Measurements from ENCODE around the gene EDDM3A.

EDDM3A gene

DNA sequence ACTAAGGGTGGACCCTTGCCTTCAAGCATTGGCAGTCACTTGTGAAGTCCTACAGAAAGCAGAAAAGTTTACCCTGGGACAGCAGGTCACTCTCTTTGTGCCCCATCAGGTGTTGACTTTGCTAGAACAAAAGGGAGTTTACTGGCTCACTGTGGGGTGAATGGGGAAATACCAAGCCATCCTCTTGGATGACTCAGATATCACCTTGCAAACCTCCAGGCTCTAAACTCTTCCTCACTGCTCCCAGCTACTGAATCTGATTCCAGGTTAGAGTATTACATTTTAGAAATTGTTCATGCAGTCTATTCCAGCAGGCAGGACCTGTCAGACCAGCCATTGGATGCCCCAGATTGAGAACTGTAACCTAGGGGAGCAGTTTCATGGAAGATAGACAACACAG, 15.3 kb downstream of the EDDM3A start:
- TF ChIP-seq TARDBP (IDR thresholded peaks at IDR 0.05) (no peak), NFRKB (IDR thresholded peaks at IDR 0.05) (no peak), ELF4 (IDR thresholded peaks at IDR 0.05) (no peak), SUZ12 (IDR thresholded peaks at IDR 0.05) (no peak), BHLHE40 (IDR thresholded peaks at IDR 0.05; ENCODE audit: borderline replicate concordance) (no peak), L3MBTL2 (conservative IDR thresholded peaks at IDR 0.05) (no peak), FOXA1 (IDR thresholded peaks at IDR 0.05) (no peak), FOXK2 (IDR thresholded peaks at IDR 0.05) (no peak)
- TF ChIP-seq, protein P1, sequence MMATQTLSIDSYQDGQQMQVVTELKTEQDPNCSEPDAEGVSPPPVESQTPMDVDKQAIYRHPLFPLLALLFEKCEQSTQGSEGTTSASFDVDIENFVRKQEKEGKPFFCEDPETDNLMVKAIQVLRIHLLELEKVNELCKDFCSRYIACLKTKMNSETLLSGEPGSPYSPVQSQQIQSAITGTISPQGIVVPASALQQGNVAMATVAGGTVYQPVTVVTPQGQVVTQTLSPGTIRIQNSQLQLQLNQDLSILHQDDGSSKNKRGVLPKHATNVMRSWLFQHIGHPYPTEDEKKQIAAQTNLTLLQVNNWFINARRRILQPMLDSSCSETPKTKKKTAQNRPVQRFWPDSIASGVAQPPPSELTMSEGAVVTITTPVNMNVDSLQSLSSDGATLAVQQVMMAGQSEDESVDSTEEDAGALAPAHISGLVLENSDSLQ (IDR thresholded peaks at IDR 0.05): no peak
- ChIA-PET CTCF (interaction anchor here (0.9 kb wide), 1 partner anchor 96 kb away, joined by 3 read pairs; no protein-coding TSS in a partner anchor), POLR2A (no interaction called here)
- no peak for DNase-seq (ENCODE audit: extremely low spot score)

DNA sequence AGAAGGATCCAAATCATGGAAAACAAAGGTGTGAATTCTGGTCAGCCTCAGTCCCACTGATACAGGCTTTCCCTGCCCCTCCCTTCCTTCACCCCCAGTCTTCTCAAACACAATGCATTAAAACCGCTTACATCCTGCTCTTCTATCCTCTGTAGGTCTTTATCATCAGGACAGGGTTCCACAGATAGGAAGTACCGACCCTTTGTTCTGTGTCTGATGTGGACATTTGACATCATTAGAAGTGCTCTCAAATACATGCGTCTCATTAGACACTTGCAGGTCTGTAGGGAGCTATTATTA, 22.9 kb downstream of the EDDM3A start:
- DNase-seq (ENCODE audit: extremely low spot score): no peak
- POLR2A ChIA-PET: no interaction called here
- CTCF ChIA-PET: no interaction called here
- TF ChIP-seq L3MBTL2 (conservative IDR thresholded peaks at IDR 0.05) (no peak), HDGF (IDR thresholded peaks at IDR 0.05; ENCODE audit: borderline replicate concordance) (no peak), TARDBP (IDR thresholded peaks at IDR 0.05) (no peak), LEF1 (IDR thresholded peaks at IDR 0.05; ENCODE audit: borderline replicate concordance) (no peak), SP1 (IDR thresholded peaks at IDR 0.05) (no peak), ZNF384 (IDR thresholded peaks at IDR 0.05) (no peak), ELF4 (IDR thresholded peaks at IDR 0.05) (no peak), SUZ12 (IDR thresholded peaks at IDR 0.05) (no peak)
- TF ChIP-seq, protein P1 (IDR thresholded peaks at IDR 0.05): no peak

DNA sequence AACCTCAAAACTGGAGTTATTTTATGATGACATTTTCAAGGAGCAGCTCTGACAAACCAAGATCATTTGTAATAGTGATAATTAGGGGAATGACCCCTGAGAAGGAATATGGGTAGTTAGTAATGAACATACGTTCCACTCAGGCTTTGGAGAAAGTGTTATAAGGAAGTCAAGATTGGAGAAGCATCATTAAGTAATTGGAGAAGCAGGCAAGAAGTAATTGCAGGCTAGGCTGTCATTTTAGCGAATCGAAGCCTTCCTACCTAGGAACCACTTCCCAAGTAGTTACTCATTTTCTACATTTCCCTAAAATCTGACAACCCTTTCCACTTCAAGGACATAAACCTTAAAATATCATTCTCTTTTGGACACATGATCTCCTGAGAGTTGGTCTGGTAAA, 23.7 kb downstream of the EDDM3A start:
- ChIA-PET CTCF (no interaction called here), POLR2A (no interaction called here)
- DNase-seq (ENCODE audit: extremely low spot score): no peak
- TF ChIP-seq HDGF (IDR thresholded peaks at IDR 0.05; ENCODE audit: borderline replicate concordance): no peak
- no peak for TF ChIP-seq ZNF384 (IDR thresholded peaks at IDR 0.05)
- TF ChIP-seq, protein P1 (IDR thresholded peaks at IDR 0.05): no peak
- TF ChIP-seq NFRKB (IDR thresholded peaks at IDR 0.05): no peak
- TF ChIP-seq SUZ12 (IDR thresholded peaks at IDR 0.05): no peak
- TF ChIP-seq ARNT (IDR thresholded peaks at IDR 0.05): no peak
- no peak for TF ChIP-seq FOXA1 (IDR thresholded peaks at IDR 0.05)
- no peak for TF ChIP-seq FOXK2 (IDR thresholded peaks at IDR 0.05)
- no peak for TF ChIP-seq SP1 (IDR thresholded peaks at IDR 0.05)
- TF ChIP-seq BHLHE40 (IDR thresholded peaks at IDR 0.05; ENCODE audit: borderline replicate concordance): no peak
- no peak for TF ChIP-seq CTBP1 (IDR thresholded peaks at IDR 0.05; ENCODE audit: borderline replicate concordance)
- TF ChIP-seq FOXM1 (IDR thresholded peaks at IDR 0.05; ENCODE audit: borderline replicate concordance): no peak
- TF ChIP-seq LEF1 (IDR thresholded peaks at IDR 0.05; ENCODE audit: borderline replicate concordance): no peak
- TF ChIP-seq TARDBP (IDR thresholded peaks at IDR 0.05): no peak
- no peak for TF ChIP-seq ELF4 (IDR thresholded peaks at IDR 0.05)
- no peak for TF ChIP-seq L3MBTL2 (conservative IDR thresholded peaks at IDR 0.05)

DNA sequence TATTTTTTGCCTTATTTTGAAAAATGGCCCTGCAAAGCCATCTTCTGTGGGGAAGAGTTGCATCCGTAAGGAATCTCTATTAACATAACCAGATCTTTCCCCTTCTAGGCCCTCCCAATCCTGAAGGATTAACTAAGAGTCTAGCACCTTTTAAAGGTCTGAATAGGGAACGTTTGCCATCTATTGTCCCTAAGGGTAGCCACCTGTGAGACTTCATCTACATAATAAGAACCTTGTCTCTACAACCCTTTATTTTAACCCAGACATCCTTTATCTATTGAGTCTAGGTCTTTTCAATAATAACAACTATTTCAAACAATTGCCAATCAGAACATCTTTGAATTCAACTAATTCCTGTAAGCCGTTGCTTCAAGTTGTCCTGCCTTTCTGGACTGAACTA, 27.0 kb downstream of the EDDM3A start:
- DNase-seq (ENCODE audit: extremely low spot score): no peak
- ChIA-PET POLR2A (no interaction called here), CTCF (no interaction called here)
- TF ChIP-seq FOXA1 (IDR thresholded peaks at IDR 0.05) (no peak), SP1 (IDR thresholded peaks at IDR 0.05) (no peak), SUZ12 (IDR thresholded peaks at IDR 0.05) (no peak), LEF1 (IDR thresholded peaks at IDR 0.05; ENCODE audit: borderline replicate concordance) (no peak), FOXM1 (IDR thresholded peaks at IDR 0.05; ENCODE audit: borderline replicate concordance) (no peak), NFRKB (IDR thresholded peaks at IDR 0.05) (no peak), HDGF (IDR thresholded peaks at IDR 0.05; ENCODE audit: borderline replicate concordance) (no peak), BHLHE40 (IDR thresholded peaks at IDR 0.05; ENCODE audit: borderline replicate concordance) (no peak), TARDBP (IDR thresholded peaks at IDR 0.05) (no peak), L3MBTL2 (conservative IDR thresholded peaks at IDR 0.05) (no peak), ARNT (IDR thresholded peaks at IDR 0.05) (no peak), ZNF384 (IDR thresholded peaks at IDR 0.05) (no peak), CTBP1 (IDR thresholded peaks at IDR 0.05; ENCODE audit: borderline replicate concordance) (no peak), FOXK2 (IDR thresholded peaks at IDR 0.05) (no peak), ELF4 (IDR thresholded peaks at IDR 0.05) (no peak)
- TF ChIP-seq, protein P1 (IDR thresholded peaks at IDR 0.05): no peak

DNA sequence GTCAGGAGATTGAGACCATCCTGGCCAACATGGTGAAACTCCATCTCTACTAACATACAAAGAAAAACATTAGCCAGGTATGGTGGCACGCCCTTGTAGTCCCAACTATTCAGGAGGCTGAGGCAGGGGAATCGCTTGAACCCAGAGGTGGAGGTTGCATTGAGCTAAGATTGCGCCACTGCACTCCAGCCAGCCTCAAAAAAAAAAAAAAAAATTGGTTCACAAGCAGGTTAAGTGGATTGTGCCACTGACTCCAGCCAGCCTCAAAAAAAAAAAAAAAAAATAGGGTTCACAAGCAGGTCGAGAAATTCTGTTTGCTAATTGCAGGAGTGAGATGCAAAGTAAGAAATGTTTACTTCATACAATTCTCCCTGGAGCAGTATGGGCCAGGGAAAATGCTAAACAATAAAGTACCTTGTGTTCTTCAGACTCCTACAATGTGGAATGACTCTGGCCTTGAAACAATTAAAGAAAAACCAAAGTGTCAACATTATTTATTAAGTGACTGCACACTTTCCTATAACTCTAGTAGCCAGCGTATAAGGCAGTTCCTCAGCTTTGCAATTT, 28.7 kb downstream of the EDDM3A start:
- ChIA-PET CTCF (no interaction called here), POLR2A (no interaction called here)
- TF ChIP-seq FOXA1 (IDR thresholded peaks at IDR 0.05) (no peak), SP1 (IDR thresholded peaks at IDR 0.05) (no peak), NFRKB (IDR thresholded peaks at IDR 0.05) (no peak), HDGF (IDR thresholded peaks at IDR 0.05; ENCODE audit: borderline replicate concordance) (no peak), ELF4 (IDR thresholded peaks at IDR 0.05) (no peak)
- no peak for DNase-seq (ENCODE audit: extremely low spot score)

DNA sequence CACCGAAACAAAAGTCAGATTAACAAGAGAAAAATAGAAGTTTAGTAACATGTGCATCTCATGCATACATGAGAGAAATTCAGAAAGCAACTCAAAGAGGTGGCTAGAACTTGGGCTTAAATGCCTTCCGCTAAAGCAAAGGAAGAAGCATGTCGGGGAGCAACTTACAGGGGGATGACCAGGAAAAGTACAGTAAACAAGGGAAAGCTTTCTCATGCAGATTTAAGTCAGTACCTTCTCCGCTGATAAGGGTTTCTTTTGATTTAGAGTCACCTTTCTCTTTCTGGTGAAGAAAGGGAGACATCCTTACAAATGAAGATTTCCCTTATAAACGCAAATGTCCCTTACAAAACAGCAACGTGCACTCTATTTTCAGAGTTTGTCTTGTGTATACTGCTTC, 29.4 kb downstream of the EDDM3A start:
- POLR2A ChIA-PET: no interaction called here
- TF ChIP-seq FOXA1 (IDR thresholded peaks at IDR 0.05): no peak
- no peak for TF ChIP-seq SUZ12 (IDR thresholded peaks at IDR 0.05)
- no peak for TF ChIP-seq L3MBTL2 (conservative IDR thresholded peaks at IDR 0.05)
- TF ChIP-seq HDGF (IDR thresholded peaks at IDR 0.05; ENCODE audit: borderline replicate concordance): no peak
- TF ChIP-seq ARNT (IDR thresholded peaks at IDR 0.05): no peak
- TF ChIP-seq ZNF384 (IDR thresholded peaks at IDR 0.05): no peak
- no peak for TF ChIP-seq NFRKB (IDR thresholded peaks at IDR 0.05)
- TF ChIP-seq TARDBP (IDR thresholded peaks at IDR 0.05): no peak
- TF ChIP-seq FOXM1 (IDR thresholded peaks at IDR 0.05; ENCODE audit: borderline replicate concordance): no peak
- no peak for TF ChIP-seq FOXK2 (IDR thresholded peaks at IDR 0.05)
- TF ChIP-seq BHLHE40 (IDR thresholded peaks at IDR 0.05; ENCODE audit: borderline replicate concordance): no peak
- TF ChIP-seq LEF1 (IDR thresholded peaks at IDR 0.05; ENCODE audit: borderline replicate concordance): no peak
- no peak for TF ChIP-seq ELF4 (IDR thresholded peaks at IDR 0.05)
- TF ChIP-seq CTBP1 (IDR thresholded peaks at IDR 0.05; ENCODE audit: borderline replicate concordance): no peak
- TF ChIP-seq SP1 (IDR thresholded peaks at IDR 0.05): no peak
- TF ChIP-seq, protein P1 (IDR thresholded peaks at IDR 0.05): no peak
- CTCF ChIA-PET: no interaction called here
- no peak for DNase-seq (ENCODE audit: extremely low spot score)
